ENCODE data around the gene RBM34. TPM values are rescaled to one million over a fixed set of nuclear protein-coding genes. Genes with fewer than 3 reads are reported as not detected.

Gene RBM34, protein sequence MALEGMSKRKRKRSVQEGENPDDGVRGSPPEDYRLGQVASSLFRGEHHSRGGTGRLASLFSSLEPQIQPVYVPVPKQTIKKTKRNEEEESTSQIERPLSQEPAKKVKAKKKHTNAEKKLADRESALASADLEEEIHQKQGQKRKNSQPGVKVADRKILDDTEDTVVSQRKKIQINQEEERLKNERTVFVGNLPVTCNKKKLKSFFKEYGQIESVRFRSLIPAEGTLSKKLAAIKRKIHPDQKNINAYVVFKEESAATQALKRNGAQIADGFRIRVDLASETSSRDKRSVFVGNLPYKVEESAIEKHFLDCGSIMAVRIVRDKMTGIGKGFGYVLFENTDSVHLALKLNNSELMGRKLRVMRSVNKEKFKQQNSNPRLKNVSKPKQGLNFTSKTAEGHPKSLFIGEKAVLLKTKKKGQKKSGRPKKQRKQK
- 55.1 and 58.6 TPM in 2 replicates for total RNA-seq

DNA sequence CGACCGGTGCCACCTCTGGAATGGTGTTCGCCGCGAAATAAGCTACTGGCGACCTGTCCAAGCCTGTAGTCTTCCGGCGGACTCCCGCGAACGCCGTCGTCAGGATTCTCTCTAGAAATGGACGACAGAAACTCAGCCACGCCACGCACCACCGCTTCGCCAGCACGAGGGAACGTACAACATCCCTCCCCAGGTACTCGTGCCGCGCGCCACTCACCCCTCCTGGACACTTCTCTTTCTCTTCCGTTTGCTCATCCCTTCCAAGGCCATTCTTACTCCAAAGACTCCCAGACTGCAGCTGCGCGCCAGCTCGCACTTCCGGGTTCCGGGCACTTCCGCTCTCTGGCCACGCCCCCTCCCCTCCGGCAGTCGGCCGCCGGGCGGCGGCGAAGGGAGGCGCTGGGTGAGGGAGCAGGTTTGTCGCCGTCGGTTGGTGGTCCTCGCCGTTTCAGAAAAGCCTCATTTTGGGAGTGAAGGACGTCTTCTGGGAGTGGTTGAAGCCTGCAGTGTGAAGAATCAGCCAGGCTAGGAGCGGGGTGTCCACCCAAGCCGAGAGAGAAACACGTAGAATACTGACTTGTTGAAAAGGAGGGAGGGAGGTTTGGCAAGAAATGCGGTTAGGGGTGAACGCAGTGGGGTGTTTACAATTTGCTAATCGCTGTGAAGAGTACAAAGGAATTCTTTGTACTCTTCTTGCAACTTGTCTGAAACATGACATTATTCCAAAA lies at the start of gene RBM34:
TSS of gene RBM34 (minus strand) at position 294 of the 728 bp plus-strand sequence. CDS start at position 270, 24 bp downstream.

DNA sequence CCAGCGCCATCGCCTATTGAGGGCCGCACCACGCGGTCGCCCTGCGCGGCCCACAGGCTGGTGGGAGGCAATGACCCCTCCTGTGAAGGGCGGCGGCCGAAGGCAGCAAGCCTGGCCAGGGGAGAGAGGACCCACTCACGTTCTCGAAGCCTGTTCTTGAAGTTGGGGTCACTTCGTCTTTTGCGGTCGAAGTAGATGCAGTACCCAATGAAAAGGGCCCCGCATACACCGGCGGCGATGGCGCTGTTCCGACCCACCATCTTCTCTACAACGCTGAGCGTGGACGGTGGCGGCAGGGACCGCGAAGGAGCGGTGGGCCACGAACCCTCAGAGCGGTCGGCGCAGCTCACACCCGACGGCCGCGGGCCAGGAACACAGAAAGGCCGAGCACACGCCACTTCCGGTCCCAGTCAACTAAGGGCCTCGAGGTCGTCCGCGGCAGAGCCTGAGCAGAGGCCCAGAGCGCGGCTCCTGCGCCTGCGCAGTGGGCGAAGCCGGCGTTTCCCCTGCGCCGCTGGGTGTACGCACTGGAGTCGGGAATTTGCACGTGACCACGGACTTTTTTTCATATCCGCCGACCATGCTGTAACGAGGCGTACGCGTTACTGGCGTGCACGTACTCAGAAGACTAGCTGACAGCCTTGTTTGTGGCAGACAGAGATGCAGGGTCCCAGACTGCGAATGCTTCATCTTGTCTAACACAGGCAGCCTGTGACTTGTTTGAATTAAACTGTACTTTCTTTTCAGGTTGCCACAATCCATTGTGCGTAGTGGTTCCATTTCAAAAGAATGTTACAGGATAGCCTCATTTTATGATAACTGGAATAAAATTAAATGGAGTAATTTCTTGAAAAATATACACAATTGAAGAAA lies 32.4 kb downstream of the RBM34 start, which contains the start of gene TOMM20:
TSS of gene TOMM20 (minus strand) at position 382 of the 873 bp plus-strand sequence. CDS start at position 260, 122 bp downstream.

Other genes starting within 250 kb of the RBM34 start
- gene TOMM20, start 32.4 kb downstream of the RBM34 start, total RNA-seq = 71.2 and 80.1 TPM in 2 replicates
- gene ARID4B, start 166.9 kb upstream of the RBM34 start, total RNA-seq = 42.1 and 45.1 TPM in 2 replicates
- gene GGPS1, start 167.3 kb upstream of the RBM34 start, total RNA-seq = 20.3 and 25.1 TPM in 2 replicates
- gene TBCE, start 206.2 kb upstream of the RBM34 start, total RNA-seq = 27.2 and 30.4 TPM in 2 replicates

Data from aortic smooth muscle cell (primary cell).